Measurements from ENCODE around the gene NCOA3. TPM values are rescaled to one million over a fixed set of nuclear protein-coding genes. Genes with fewer than 3 reads are reported as not detected.

The NCOA3 gene
- total RNA-seq, 1 donor: 44.5 TPM

DNA sequence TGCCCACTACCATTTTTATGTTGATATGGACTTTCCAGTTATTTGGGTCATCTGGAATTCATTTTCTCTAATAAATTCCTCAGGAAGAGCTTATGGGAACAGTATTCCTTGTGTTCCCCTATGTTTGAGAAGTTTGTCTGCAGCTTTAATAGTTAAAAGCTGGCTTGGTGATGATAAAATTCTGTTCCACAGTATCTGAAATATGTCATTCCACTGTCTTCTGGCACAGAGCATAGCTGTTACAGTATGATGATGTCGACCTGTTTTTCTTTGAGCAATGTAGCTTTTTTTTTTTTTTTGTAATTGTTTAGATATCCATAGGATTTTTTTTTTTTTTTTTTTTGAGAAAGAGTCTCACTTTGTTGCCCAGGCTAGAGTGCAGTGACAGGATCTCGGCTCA is 43.2 kb downstream of the NCOA3 start:
- Histone ChIP-seq H3K4me2 (ENCODE audit: insufficient read depth, low read length) (no peak overlapping the region), H3K36me3 (ENCODE audit: insufficient read depth, low read length) (no peaks in the 10 kb centered on the region), H3K27me3 (ENCODE audit: insufficient read depth, low read length) (no peaks in the 10 kb centered on the region), H3K4me1 (ENCODE audit: insufficient read depth, low read length) (peaks cover 44% of the 10 kb centered on the region), H3K27ac (ENCODE audit: low read depth, low read length) (peak overlapping the region; percentile 84), H2AFZ (ENCODE audit: low read length) (no peak overlapping the region), H3K4me3 (ENCODE audit: insufficient read depth, low read length) (no peak overlapping the region), H3K9me3 (ENCODE audit: low read depth, low read length) (no peaks in the 10 kb centered on the region), H3K79me2 (ENCODE audit: insufficient read depth, low read length) (peaks cover 62% of the 10 kb centered on the region), H4K20me1 (ENCODE audit: insufficient read depth, low read length) (peaks cover 24% of the 10 kb centered on the region)
- TF ChIP-seq, protein P1, sequence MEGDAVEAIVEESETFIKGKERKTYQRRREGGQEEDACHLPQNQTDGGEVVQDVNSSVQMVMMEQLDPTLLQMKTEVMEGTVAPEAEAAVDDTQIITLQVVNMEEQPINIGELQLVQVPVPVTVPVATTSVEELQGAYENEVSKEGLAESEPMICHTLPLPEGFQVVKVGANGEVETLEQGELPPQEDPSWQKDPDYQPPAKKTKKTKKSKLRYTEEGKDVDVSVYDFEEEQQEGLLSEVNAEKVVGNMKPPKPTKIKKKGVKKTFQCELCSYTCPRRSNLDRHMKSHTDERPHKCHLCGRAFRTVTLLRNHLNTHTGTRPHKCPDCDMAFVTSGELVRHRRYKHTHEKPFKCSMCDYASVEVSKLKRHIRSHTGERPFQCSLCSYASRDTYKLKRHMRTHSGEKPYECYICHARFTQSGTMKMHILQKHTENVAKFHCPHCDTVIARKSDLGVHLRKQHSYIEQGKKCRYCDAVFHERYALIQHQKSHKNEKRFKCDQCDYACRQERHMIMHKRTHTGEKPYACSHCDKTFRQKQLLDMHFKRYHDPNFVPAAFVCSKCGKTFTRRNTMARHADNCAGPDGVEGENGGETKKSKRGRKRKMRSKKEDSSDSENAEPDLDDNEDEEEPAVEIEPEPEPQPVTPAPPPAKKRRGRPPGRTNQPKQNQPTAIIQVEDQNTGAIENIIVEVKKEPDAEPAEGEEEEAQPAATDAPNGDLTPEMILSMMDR (IDR thresholded peaks at IDR 0.05; ENCODE audit: extremely low read depth, low read depth, low read length): no peak
- peak; percentile 68 for DNase-seq (ENCODE audit: insufficient read length, low spot score, missing footprints)

DNA sequence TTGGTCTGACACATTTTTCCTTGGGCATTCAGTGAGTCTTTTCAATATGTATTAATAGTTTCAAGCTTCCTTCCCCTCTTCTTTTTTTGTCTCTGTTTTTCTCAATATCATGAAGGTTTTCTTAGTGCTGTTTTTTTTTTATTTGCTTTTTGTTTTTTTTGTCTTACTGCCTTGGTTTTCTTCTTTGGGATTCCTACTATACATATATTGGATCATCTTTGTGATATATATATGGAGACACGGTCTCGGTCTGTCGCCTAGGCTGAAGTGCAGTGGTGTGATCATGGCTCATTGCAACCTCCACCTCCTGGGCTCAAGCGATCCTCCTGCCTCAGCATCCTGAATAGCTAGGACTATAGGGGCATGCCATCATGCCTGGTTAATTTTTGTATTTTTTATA is 43.8 kb downstream of the NCOA3 start:
- no peaks in the 10 kb centered on the region for H3K27me3 ChIP-seq (ENCODE audit: insufficient read depth, low read length)
- peaks cover 59% of the 10 kb centered on the region for H3K79me2 ChIP-seq (ENCODE audit: insufficient read depth, low read length)
- no peak for DNase-seq (ENCODE audit: insufficient read length, low spot score, missing footprints)
- H3K4me2 ChIP-seq (ENCODE audit: insufficient read depth, low read length): peak overlapping the region; percentile 59
- H3K27ac ChIP-seq (ENCODE audit: low read depth, low read length): peak overlapping the region; percentile 84
- H3K4me1 ChIP-seq (ENCODE audit: insufficient read depth, low read length): peaks cover 44% of the 10 kb centered on the region
- H3K9me3 ChIP-seq (ENCODE audit: low read depth, low read length): no peaks in the 10 kb centered on the region
- H2AFZ ChIP-seq (ENCODE audit: low read length): no peak overlapping the region
- peaks cover 24% of the 10 kb centered on the region for H4K20me1 ChIP-seq (ENCODE audit: insufficient read depth, low read length)
- TF ChIP-seq, protein P1 (IDR thresholded peaks at IDR 0.05; ENCODE audit: extremely low read depth, low read depth, low read length): no peak
- no peak overlapping the region for H3K4me3 ChIP-seq (ENCODE audit: insufficient read depth, low read length)
- no peaks in the 10 kb centered on the region for H3K36me3 ChIP-seq (ENCODE audit: insufficient read depth, low read length)

DNA sequence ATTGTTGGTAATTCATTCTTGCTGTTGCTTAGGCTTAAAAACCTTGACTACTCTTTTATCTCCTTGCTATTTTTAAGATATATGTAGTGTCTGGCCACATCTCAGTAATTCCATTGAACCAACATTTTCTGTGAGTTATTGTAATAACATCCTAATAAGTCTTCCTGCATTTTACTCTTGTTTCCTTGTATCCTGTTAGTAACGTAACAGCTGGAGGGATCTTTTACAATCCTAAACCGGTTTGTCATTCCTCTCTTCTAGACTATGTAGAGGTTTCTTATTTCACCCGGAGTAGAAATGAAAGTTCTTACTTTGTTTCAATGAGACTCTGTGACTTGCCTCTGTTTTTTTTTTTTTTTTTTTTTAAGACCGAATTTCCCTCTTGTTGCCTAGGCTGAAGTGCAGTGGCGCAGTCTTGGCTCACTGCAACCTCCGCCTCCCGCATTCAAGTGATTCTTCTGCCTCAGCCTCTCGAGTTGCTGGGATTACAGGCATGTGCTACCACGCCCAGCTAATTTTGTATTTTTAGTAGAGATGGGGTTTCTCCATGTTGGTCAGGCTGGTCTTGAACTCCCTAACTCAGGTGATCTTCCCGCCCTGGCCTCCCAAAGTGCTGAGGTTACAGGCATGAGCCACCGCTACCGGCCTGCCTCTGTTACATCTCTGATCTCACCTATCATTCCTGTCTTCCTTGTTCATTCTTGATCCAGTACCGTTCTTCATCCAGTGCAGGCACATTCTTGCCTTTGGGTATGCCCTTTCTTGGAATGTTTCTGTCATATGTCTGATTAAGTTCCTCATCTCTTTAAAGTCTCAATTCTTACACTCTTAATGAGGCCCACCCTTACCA is 44.7 kb downstream of the NCOA3 start:
- Histone ChIP-seq H3K4me1 (ENCODE audit: insufficient read depth, low read length) (peaks cover 41% of the 10 kb centered on the region), H3K9me3 (ENCODE audit: low read depth, low read length) (no peaks in the 10 kb centered on the region), H4K20me1 (ENCODE audit: insufficient read depth, low read length) (peaks cover 24% of the 10 kb centered on the region), H3K4me2 (ENCODE audit: insufficient read depth, low read length) (peak overlapping the region; percentile 59), H3K4me3 (ENCODE audit: insufficient read depth, low read length) (no peak overlapping the region), H3K27ac (ENCODE audit: low read depth, low read length) (peak overlapping the region; percentile 84), H2AFZ (ENCODE audit: low read length) (no peak overlapping the region), H3K79me2 (ENCODE audit: insufficient read depth, low read length) (peaks cover 63% of the 10 kb centered on the region), H3K36me3 (ENCODE audit: insufficient read depth, low read length) (no peaks in the 10 kb centered on the region), H3K27me3 (ENCODE audit: insufficient read depth, low read length) (no peaks in the 10 kb centered on the region)
- TF ChIP-seq, protein P1 (IDR thresholded peaks at IDR 0.05; ENCODE audit: extremely low read depth, low read depth, low read length): no peak
- DNase-seq (ENCODE audit: insufficient read length, low spot score, missing footprints): peak; percentile 79

- TF ChIP-seq, protein P1 (IDR thresholded peaks at IDR 0.05; ENCODE audit: extremely low read depth, low read depth, low read length): no peak
- Histone ChIP-seq H2AFZ (ENCODE audit: low read length) (no peak overlapping the region), H3K4me1 (ENCODE audit: insufficient read depth, low read length) (peaks cover 41% of the 10 kb centered on the region), H3K4me3 (ENCODE audit: insufficient read depth, low read length) (no peak overlapping the region), H3K36me3 (ENCODE audit: insufficient read depth, low read length) (no peaks in the 10 kb centered on the region), H3K9me3 (ENCODE audit: low read depth, low read length) (no peaks in the 10 kb centered on the region), H3K27me3 (ENCODE audit: insufficient read depth, low read length) (no peaks in the 10 kb centered on the region), H3K79me2 (ENCODE audit: insufficient read depth, low read length) (peaks cover 60% of the 10 kb centered on the region), H3K4me2 (ENCODE audit: insufficient read depth, low read length) (no peak overlapping the region), H4K20me1 (ENCODE audit: insufficient read depth, low read length) (peaks cover 25% of the 10 kb centered on the region), H3K27ac (ENCODE audit: low read depth, low read length) (peak overlapping the region; percentile 84)
- no peak for DNase-seq (ENCODE audit: insufficient read length, low spot score, missing footprints)
Measured at GRCh38 chr20:47547034-47547387, 45.3 kb downstream of the NCOA3 start.

Data from osteoblast (primary cell).